ENCODE results near the gene NIBAN1.
A peak's percentile ranks its signal among the peaks of the same experiment; 100 is the strongest.
"Not testable (repeated sequence)": the region's sequence is repeated elsewhere in the genome, so short reads cannot be mapped to it uniquely, and the experiment has no call there.

Gene NIBAN1, protein sequence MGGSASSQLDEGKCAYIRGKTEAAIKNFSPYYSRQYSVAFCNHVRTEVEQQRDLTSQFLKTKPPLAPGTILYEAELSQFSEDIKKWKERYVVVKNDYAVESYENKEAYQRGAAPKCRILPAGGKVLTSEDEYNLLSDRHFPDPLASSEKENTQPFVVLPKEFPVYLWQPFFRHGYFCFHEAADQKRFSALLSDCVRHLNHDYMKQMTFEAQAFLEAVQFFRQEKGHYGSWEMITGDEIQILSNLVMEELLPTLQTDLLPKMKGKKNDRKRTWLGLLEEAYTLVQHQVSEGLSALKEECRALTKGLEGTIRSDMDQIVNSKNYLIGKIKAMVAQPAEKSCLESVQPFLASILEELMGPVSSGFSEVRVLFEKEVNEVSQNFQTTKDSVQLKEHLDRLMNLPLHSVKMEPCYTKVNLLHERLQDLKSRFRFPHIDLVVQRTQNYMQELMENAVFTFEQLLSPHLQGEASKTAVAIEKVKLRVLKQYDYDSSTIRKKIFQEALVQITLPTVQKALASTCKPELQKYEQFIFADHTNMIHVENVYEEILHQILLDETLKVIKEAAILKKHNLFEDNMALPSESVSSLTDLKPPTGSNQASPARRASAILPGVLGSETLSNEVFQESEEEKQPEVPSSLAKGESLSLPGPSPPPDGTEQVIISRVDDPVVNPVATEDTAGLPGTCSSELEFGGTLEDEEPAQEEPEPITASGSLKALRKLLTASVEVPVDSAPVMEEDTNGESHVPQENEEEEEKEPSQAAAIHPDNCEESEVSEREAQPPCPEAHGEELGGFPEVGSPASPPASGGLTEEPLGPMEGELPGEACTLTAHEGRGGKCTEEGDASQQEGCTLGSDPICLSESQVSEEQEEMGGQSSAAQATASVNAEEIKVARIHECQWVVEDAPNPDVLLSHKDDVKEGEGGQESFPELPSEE

GRCh38 chr1:184974056-184974836 is at the start of gene NIBAN1:
TSS of gene NIBAN1 (minus strand) at chr1:184974508. CDS start at chr1:184974356, 152 bp downstream.
- peak; percentile 56 for DNase-seq (ENCODE audit: low spot score)

DNA sequence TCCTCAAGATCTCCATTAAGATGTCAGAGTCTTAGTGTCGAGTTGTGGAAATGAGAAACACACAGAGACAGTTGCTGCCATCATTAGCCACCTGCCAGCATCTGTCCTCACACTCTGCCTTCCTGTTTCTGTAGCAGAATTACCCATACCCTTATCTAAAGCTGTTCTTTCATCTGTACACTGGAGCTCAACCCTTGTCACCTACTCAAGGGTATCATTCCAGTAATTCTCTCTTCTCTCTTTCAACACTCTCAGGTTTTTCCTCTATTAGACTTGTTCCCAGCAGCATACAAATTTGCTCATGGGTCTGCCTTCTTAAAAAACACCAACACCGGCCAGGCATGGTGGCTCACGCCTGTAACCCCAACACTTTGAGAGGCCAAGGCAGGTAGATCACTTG is 43.7 kb upstream of the NIBAN1 start:
- no peak for DNase-seq (ENCODE audit: low spot score)

DNA sequence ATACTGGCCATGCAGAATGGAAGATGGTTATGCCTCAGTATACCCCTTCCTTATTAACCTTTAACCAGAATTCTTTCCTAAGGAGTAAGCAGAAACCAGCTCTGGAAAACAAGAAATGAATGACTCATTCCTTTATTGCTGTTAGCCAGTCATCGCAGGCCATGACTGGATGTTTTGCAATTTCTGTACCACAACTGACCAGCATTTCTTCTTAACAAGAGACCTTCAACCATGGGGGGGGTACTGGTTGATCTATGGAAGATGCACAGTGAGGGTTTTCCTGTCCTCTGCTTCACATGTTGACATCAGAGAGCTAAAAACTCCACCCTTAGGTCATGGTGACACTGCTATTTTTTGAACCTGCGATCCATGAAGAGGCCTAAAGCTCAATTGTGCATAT is 43.0 kb upstream of the NIBAN1 start:
- DNase-seq (ENCODE audit: low spot score) = no peak

- no peak for DNase-seq (ENCODE audit: low spot score)
These were observed 42.6 kb upstream of the NIBAN1 start for GRCh38 chr1:185016880-185017279.

- DNase-seq (ENCODE audit: low spot score) = no peak
These were observed 41.3 kb upstream of the NIBAN1 start for GRCh38 chr1:185015631-185016030.

GRCh38 chr1:185014941-185015340 is 40.6 kb upstream of the NIBAN1 start:
- DNase-seq (ENCODE audit: low spot score) = no peak

DNA sequence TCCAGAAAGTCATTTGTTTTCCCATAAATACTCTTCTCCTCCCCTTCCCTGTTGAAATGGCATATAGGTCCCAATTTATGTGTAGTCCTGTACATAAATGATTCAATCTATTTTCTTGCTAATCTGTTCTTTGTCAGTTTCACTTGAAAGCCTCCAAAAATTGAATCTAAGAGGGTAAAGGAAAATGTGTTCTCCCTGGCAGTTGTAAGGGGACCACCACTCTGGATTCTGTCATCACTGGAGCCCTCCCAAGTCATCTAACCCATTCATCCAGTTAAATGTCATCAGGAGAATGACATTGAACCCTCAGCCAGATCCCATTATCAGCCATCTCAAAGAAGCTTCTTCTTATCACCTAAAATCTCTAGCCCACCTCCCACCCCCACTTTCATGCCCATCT is 36.1 kb upstream of the NIBAN1 start:
- DNase-seq (ENCODE audit: low spot score) = no peak

GRCh38 chr1:185008838-185009237 is 34.5 kb upstream of the NIBAN1 start:
- DNase-seq (ENCODE audit: low spot score) = no peak

DNA sequence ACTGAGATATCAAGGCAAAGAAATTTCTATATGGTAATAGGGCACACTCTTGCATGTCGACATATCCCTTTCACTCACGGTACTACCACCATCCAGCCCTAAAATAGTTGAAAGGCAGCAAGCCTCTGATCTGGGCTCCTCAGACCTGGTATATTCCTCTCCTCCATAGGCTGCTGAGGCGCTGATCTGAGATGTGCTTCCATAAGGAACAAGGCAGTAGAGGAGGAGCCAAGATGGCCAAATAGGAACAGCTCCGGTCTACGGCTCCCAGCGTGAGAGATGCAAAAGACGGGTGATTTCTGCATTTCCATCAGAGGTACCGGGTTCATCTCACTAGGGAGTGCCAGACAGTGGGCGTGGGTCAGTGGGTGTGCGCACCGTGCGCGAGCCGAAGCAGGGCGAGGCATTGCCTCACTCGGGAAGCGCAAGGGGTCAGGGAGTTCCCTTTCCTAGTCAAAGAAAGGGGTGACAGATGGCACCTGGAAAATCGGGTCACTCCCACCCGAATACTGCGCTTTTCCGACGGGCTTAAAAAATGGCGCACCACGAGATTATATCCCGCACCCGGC is 27.1 kb upstream of the NIBAN1 start:
- not testable (repeated sequence) for DNase-seq (ENCODE audit: low spot score)

DNA sequence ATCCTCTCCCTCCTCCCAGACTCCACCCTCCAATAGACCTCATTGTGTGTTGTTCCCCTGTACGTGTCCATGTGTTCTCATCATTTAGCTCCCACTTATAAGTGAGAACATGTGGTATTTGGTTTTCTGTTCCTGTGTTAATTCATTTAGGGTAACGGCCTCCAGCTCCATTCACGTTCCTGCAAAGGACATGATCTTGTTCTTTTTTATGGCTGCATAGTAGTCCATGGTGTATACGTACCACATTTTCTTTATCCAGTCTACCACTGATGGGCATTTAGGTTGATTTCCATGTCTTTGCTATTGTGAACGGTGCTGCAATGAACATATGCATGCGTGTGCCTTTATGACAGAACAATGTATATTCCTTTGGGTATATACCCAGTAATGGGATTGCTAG is 25.7 kb upstream of the NIBAN1 start:
- DNase-seq (ENCODE audit: low spot score) = not testable (repeated sequence)

DNA sequence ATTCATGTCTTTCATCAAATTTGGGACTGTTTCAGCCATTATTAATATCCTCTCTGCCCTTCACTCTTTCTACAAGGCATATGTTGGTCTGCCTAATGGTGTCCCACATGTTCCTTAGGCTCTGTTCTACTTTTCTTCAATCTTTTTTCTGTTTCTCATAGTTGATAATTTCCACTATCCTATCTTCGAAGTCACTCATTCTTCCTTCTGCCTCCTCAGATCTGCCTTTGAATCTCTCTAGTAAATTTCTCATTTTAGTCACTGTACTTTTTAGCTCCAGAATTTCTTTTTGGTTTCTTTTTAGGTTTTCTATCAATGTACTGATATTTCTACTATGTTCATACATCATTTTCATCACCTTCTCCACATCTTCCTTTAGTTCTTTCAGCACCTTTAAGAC is 20.0 kb upstream of the NIBAN1 start:
- no peak for DNase-seq (ENCODE audit: low spot score)

DNA sequence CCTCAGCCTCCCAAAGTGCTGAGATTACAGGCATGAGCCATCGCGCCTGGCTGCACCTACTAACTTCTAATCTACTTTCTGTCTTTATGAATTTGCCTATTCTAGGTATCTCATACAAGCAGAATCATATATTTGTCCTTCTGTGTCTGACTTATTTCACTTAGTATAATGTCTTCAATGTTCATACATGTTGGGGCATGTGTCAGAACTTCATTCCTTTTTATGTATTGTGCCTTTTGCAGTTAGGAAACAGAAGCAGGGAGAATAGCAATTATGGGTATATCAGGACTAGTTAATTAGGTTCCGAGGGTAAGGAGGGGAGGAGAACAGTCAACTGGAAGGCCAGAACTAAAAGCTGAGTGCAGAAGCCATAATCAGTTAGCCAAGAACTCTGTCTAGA is 18.0 kb upstream of the NIBAN1 start:
- no peak for DNase-seq (ENCODE audit: low spot score)

- no peak for DNase-seq (ENCODE audit: low spot score)
These were observed 15.9 kb upstream of the NIBAN1 start for GRCh38 chr1:184990204-184990603.

DNA sequence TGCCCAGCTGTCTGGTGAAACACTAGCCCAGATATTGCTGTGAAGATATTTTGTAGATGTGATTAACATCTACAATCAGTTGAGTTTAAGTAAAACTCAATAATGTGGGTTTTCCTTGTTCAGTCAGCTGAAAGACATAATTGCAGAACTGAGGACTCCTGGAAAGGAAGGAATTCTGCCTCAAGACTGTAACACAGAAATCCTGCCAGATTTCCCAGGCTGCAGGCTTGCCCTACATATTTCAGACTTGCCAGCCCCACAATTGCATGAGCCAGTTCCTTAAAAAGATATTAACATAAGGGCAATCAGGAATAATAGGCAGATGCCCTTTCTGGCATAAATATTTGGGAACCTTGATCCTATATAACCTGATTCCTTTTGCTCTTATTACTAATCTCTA is 14.2 kb upstream of the NIBAN1 start:
- DNase-seq (ENCODE audit: low spot score) = no peak

DNA sequence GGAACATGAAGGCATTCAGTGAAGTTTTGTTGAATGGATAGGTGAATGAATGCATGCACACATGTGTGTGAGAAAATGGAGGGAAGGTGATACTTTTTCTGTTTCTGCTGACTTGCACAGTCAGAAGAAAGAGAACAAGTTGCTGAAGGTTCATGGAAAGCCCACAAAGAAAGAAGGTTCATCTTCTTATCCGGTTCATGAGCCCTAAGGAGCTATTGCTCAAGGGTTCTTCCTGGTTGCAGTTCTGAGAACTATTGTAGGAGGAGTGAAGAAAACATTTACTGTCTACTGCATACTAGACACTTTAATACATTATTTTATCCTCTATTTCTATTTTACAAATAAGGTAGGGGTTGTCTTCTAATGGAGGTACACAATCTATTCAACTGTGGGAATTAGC is 13.4 kb upstream of the NIBAN1 start:
- DNase-seq (ENCODE audit: low spot score) = no peak

GRCh38 chr1:184986250-184986649 is 11.9 kb upstream of the NIBAN1 start:
- DNase-seq (ENCODE audit: low spot score) = no peak

DNA sequence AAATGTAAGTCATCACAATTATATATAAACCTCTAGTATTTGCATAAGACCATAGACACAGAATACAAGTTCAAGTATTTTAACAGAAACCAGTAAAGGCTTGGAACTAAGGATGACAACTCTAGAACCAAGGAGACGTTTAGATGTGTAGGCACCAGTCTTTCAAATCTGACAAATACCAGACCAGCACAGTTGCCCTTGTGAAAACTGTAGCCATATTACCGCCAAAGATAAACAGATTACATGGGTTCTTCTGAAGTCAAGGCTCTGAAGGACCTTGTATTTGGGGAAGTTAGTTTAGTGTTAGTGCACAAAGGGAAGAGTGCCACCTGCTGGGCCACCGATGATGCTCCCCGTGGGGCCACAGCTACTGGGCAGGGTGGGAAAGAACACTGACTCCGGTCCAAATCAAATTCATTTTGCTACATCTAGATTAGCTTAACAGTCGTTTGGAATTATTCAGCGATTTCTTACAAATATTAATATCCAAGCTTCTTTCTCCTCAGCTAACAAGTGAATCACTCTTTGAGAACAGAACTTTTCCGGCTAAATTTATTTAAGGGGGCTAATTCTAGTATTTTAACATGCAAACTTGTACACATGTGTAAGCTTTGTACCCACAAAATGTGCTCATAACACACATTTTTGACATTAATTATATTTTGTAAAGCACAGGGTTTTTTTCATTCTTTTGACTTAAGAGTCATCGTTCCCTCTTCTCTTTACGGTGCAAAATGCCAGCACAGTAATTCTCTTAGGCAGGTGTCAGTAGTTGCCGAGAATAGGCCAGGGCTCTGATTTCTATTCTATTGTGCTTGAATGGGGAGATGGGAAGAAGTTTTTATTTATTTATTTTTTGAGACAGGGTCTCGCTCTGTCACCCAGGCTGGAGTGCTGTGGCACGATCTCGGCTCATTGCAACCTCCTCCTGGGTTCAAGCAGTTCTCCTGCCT is 8.0 kb upstream of the NIBAN1 start:
- DNase-seq (ENCODE audit: low spot score) = peak; percentile 76

- DNase-seq (ENCODE audit: low spot score) = no peak
These were observed 6.4 kb upstream of the NIBAN1 start for GRCh38 chr1:184980726-184981125.

GRCh38 chr1:184975208-184975870 is 1.0 kb upstream of the NIBAN1 start:
- DNase-seq (ENCODE audit: low spot score) = no peak

DNA sequence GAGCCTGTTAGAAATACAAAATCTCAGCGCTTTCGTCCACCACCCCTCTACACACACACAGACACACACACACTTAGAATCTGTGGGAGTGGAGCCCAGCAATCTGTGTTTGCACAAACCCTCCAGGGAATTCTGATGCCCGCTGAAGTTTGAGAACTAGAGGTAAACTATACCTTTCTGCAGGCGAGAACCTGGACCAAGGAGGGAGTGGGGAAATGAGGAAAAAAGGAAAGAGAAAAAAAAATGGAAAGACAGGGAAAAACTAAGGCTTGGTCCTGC is 468 bp upstream of the NIBAN1 start:
- DNase-seq (ENCODE audit: low spot score) = no peak

Measured in CD4-positive, alpha-beta T cell treated with Interleukin-6 at 100 ng/mL for 8 hours (primary cell).